RPMI7951 (cell line): ENCODE results near the gene SLPI. TPM values are rescaled to one million over a fixed set of nuclear protein-coding genes. Genes with fewer than 3 reads are reported as not detected.

ENCODE experiments used
- DNase-seq: peaks from one replicate; pipeline ENCODE4 v3.0.0-alpha.2; 2012; ENCODE audit warnings: low read depth
- total RNA-seq: library from RNA; depleted of rRNA; stranded (reverse); fragments of >200 nt; shearing (Covaris generic); gene quantifications from 2 replicates; pipeline ENCODE4 v1.2.3, GENCODE V29; 2014; rRNA removed

Gene SLPI
- total RNA-seq, 1 experiment from 2014 or later: not detected

GRCh38 chr20:45218124-45218523 is 36.2 kb downstream of the SLPI start:
- DNase-seq: no peak

GRCh38 chr20:45212836-45213235 is 41.5 kb downstream of the SLPI start:
- DNase-seq: no peak

- DNase-seq: no peak
Observed at GRCh38 chr20:45211569-45212474, 42.5 kb downstream of the SLPI start.

- no peak for DNase-seq
Observed at GRCh38 chr20:45209924-45210323, 44.4 kb downstream of the SLPI start.

DNA sequence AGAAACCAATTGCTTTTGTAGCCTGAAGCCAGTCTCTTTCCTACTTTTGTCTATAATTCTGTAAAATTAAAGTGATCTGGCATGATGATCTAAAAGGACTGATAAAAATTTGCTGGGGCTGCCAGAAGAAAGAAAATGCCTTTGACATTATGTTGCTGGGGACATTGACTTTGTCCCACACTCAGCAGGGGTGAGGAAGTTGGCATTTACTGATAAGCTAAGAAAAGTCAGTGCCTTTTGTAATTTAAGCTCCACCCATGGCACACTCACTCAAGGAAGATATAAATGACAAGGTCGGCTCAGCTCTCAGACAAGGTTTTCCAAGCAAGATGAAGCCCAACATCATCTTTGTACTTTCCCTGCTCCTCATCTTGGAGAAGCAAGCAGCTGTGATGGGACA is 47.6 kb downstream of the SLPI start, which contains the start of gene SEMG1:
Gene SEMG1 (plus strand): TSS at position 309 of the 400 bp plus-strand sequence. CDS start 21 bp downstream, at position 330.
- no peak for DNase-seq

Other genes starting within 250 kb of the SLPI start
- 0.12 and 0.39 TPM in 2 replicates for gene KCNS1, start 153.4 kb downstream of the SLPI start, total RNA-seq
- not detected in 2 replicates for gene WFDC5, start 139.4 kb downstream of the SLPI start, total RNA-seq
- gene WFDC12, start 130.1 kb downstream of the SLPI start, total RNA-seq: not detected in 2 replicates
- gene PI3, start 79.7 kb downstream of the SLPI start, total RNA-seq: not detected in 2 replicates
- not detected in 2 replicates for gene SEMG1, start 47.5 kb downstream of the SLPI start, total RNA-seq
- not detected in 2 replicates for gene SEMG2, start 33.2 kb downstream of the SLPI start, total RNA-seq
- gene RBPJL, start 52.3 kb upstream of the SLPI start, total RNA-seq: not detected in 2 replicates
- 0.10 TPM in 1 of 2 replicates, not detected in the other for gene MATN4, start 53.7 kb upstream of the SLPI start, total RNA-seq
- 88.2 and 103 TPM in 2 replicates for gene SDC4, start 93.9 kb upstream of the SLPI start, total RNA-seq
- gene SYS1, start 108.6 kb upstream of the SLPI start, total RNA-seq: 29.2 and 33.7 TPM in 2 replicates
- gene TP53TG5, start 123.8 kb upstream of the SLPI start, total RNA-seq: not detected in 2 replicates
- 10.1 and 12.5 TPM in 2 replicates for gene DBNDD2, start 153.7 kb upstream of the SLPI start, total RNA-seq
- gene PIGT, start 161.6 kb upstream of the SLPI start, total RNA-seq: 196 and 220 TPM in 2 replicates
- gene WFDC2, start 215.2 kb upstream of the SLPI start, total RNA-seq: 0.78 TPM in 1 of 2 replicates, not detected in the other